ENCODE measurements around the gene HRH4. TPM values are rescaled to one million over a fixed set of nuclear protein-coding genes. Genes with fewer than 3 reads are reported as not detected.

HRH4 gene
- total RNA-seq, 1 donor from 2014 or later = 0.12 TPM

DNA sequence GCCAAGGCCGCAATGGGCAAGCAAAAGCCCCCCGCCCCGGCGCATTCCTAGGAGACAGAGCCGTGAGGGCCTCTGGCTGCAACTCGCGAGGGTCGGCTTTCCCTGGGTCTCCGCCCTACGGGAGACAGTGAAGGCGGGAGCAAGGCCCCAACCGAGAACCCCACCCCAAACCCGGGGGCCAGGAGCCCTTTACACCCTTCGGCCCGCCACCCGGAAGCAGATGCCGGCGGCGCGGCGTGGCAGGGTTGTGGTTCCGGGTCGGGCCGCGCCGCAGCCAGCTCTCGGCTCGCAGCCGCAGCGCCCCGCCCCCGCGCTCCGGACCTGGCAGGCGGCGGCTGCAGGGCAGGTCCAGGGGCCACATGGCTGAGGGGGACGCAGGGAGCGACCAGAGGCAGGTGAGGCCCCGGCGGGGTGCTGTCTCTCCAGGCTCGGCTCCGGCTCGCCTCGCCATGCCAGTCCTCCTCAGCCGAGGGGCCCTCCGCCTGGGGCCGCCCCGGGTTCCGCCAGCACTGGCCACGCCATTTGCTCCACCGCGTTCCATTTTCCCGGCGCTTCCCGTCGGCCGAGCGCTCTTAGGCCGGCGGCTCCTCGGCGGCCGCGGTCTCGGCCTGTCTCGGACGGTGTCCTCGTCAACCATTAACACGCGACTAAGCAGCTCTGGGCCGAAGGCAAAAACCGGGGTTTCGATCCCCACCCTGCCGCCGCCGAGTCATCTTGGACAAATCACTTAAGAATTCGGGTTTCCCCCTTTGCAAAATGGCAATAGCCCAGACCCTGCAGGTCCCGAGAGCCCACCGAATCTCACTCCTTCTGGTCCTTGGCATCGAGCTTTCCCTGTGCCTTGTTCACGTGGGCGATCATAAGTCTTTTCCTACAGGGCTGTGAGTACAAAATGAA is 33.8 kb upstream of the HRH4 start, which contains the start of gene IMPACT:
TSS of gene IMPACT (plus strand) at position 273 of the 897 bp plus-strand sequence. CDS start at position 360, 87 bp downstream.
- peak within 1 kb of the TSS; percentile 79 for H3K4me3 ChIP-seq (ENCODE audit: low read depth, low read length)

DNA sequence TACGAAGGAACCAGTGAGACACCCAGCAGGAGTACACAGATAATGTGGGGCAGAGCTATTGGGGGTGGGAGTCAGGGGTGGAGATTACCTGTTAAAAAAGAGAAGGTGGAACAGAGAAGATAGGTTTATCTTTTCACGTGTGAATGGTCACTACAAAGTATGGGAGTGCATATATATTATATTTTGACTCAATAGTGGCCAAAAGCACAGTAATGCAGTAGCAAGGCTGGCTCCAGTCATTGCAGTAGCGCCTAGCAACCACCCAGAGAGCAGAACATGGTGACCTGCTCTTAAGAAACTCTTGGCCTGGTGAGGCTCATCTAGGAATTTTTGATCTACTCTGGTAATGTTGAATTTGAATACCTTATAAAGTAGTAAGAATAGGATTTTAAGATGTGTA is 33.0 kb upstream of the HRH4 start:
- H3K4me3 ChIP-seq (ENCODE audit: low read depth, low read length) = peak overlapping the region; percentile 79
- TF ChIP-seq, protein P1, sequence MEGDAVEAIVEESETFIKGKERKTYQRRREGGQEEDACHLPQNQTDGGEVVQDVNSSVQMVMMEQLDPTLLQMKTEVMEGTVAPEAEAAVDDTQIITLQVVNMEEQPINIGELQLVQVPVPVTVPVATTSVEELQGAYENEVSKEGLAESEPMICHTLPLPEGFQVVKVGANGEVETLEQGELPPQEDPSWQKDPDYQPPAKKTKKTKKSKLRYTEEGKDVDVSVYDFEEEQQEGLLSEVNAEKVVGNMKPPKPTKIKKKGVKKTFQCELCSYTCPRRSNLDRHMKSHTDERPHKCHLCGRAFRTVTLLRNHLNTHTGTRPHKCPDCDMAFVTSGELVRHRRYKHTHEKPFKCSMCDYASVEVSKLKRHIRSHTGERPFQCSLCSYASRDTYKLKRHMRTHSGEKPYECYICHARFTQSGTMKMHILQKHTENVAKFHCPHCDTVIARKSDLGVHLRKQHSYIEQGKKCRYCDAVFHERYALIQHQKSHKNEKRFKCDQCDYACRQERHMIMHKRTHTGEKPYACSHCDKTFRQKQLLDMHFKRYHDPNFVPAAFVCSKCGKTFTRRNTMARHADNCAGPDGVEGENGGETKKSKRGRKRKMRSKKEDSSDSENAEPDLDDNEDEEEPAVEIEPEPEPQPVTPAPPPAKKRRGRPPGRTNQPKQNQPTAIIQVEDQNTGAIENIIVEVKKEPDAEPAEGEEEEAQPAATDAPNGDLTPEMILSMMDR (conservative IDR thresholded peaks at IDR 0.05; ENCODE audit: low read depth, low read length) = no peak
- DNase-seq (ENCODE audit: low read depth) = no peak

More for the DNA sequence above, 33.8 kb upstream of the HRH4 start, which contains the start of gene IMPACT:
- no peak for DNase-seq (ENCODE audit: low read depth)
- TF ChIP-seq, protein P1 (conservative IDR thresholded peaks at IDR 0.05; ENCODE audit: low read depth, low read length) = no peak

DNA sequence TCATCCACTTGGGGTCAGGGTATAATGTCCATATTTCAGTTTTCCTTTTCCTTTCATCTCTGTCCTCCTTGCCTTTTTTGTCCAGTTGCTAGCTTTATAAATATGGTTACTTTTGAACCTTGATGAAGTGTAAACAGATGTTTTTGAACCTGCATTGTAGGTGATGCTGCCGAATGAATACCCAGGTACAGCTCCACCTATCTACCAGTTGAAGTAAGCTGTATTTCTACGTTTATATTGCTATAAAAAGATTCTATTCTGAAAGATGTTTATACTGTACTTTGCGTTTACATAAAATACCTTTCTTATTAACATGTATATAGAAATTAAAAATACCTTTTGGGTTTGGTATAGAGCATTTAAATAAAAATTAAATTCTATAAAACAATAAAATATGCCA is 31.7 kb upstream of the HRH4 start:
- no peak for DNase-seq (ENCODE audit: low read depth)
- H3K4me3 ChIP-seq (ENCODE audit: low read depth, low read length) = no peak overlapping the region
- TF ChIP-seq, protein P1 (conservative IDR thresholded peaks at IDR 0.05; ENCODE audit: low read depth, low read length) = peak; percentile 38

DNA sequence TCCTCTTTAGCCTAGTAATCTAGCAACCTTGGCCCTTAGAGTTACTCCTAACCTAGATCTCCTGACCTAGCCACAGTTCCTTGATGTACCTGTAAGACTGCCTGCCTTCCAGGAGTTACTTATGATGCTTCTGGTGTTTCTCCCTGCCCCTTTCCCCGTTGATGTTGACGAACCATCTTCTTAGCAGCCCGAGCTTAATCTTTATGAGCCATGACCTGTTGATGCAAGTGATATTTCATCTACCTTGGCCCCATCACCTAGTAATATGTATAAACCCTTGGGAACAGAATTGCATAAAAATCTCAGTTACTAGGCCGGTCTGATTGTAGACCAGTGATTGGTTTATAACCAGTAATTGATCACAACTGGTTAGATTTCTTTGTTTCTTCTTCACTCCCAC is 31.2 kb upstream of the HRH4 start:
- no peak for DNase-seq (ENCODE audit: low read depth)
- TF ChIP-seq, protein P1 (conservative IDR thresholded peaks at IDR 0.05; ENCODE audit: low read depth, low read length) = no peak

DNA sequence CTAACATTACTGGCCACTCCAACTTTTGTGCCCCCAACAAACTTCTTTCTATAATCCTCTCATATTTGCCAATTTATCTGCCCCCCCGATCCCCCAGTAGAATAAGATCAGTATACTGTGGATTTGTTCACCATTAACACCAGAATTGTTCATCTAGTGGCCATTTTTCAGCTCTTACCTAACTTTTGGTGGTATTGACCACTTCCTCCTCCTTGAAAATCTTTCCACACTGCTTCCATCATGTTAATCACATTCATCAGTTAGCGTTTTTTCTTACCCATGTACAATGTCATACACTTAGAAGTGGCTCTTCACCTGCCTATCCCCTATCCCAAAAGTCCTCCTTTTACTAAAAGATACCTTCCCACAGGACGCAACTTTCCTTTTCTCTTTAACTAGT is 27.8 kb upstream of the HRH4 start:
- no peak overlapping the region for H3K4me3 ChIP-seq (ENCODE audit: low read depth, low read length)
- DNase-seq (ENCODE audit: low read depth) = no peak
- TF ChIP-seq, protein P1 (conservative IDR thresholded peaks at IDR 0.05; ENCODE audit: low read depth, low read length) = no peak

More for the DNA sequence above, 31.2 kb upstream of the HRH4 start:
- no peak overlapping the region for H3K4me3 ChIP-seq (ENCODE audit: low read depth, low read length)

DNA sequence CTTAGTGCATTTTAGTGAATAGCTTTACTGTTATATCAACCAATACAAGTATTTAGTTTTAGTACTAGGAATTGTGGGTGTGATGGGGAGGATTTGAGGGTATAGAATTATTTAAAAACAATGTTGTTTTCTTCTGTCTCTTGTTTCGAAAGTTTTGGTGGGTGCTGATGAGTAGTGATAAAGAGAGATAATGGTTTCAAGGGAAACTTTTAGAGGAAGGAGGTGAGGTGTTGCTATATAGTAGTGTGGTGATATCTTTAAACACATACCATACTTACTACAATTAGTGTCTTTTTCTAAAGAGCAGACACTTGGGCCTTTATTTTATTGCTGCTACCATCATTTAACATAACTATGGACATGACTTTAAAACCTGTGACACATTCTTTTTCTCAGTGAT is 23.5 kb upstream of the HRH4 start:
- DNase-seq (ENCODE audit: low read depth) = no peak
- no peak overlapping the region for H3K4me3 ChIP-seq (ENCODE audit: low read depth, low read length)

More for the DNA sequence above, 23.5 kb upstream of the HRH4 start:
- TF ChIP-seq, protein P1 (conservative IDR thresholded peaks at IDR 0.05; ENCODE audit: low read depth, low read length) = no peak
